Keratinocyte (primary cell): ENCODE results near the gene CYFIP1. TPM values are rescaled to one million over a fixed set of nuclear protein-coding genes. Genes with fewer than 3 reads are reported as not detected.

Experiments used
- DNase-seq: peaks from one replicate; pipeline ENCODE4 v3.0.0-alpha.2; 2011; ENCODE audit warnings: low read depth, missing footprints, low spot score
- FAIRE-seq: peaks from 2 replicates; lab custom pipeline; 2011; peaks lifted over from hg19 to GRCh38; lab: Jason Lieb, UNC
- H2AFZ ChIP-seq: 2 replicates; pipeline ENCODE4 v1.6.0; 2012; ENCODE audit warnings: low read length, control low read depth, inconsistent platforms; ENCODE audit not compliant: control insufficient read depth
- H3K27ac ChIP-seq: 2 replicates; pipeline ENCODE4 v1.5.1; 2011; ENCODE audit warnings: low read length; ENCODE audit not compliant: control insufficient read depth, insufficient read depth
- H3K27me3 ChIP-seq: 3 replicates; pipeline ENCODE4 v1.6.0; 2011; ENCODE audit warnings: low read length; ENCODE audit not compliant: control insufficient read depth, insufficient read depth; ENCODE audit errors: extremely low read depth
- H3K36me3 ChIP-seq, 2 experiments: 2 replicates in 1 of 2; 3 replicates in 1 of 2; pipeline ENCODE4 v1.5.1; 2011; ENCODE audit warnings: low read length in 2 of 2, mild to moderate bottlenecking in 1 of 2; ENCODE audit not compliant: control insufficient read depth in 2 of 2, insufficient read depth in 2 of 2; ENCODE audit errors: extremely low read depth in 1 of 2
- H3K4me1 ChIP-seq: 3 replicates; pipeline ENCODE4 v1.5.1; 2011; ENCODE audit warnings: low read length; ENCODE audit not compliant: control insufficient read depth, insufficient read depth; ENCODE audit errors: extremely low read depth
- H3K4me2 ChIP-seq: 3 replicates; pipeline ENCODE4 v1.6.0; 2011; ENCODE audit warnings: low read depth, low read length; ENCODE audit not compliant: control insufficient read depth, insufficient read depth; ENCODE audit errors: extremely low read depth
- H3K4me3 ChIP-seq, 3 experiments: fragments of 200-600 bp in 1 of 3; sonication (generic) in 1 of 3; 2 replicates in 2 of 3; 3 replicates in 1 of 3; pipeline ENCODE4 v1.5.1; 2011 to 2016; ENCODE audit warnings: low read length in 3 of 3, mild to moderate bottlenecking in 3 of 3, control low read depth in 2 of 3, inconsistent platforms in 1 of 3, low read depth in 1 of 3, mixed read lengths in 1 of 3, mixed run types in 1 of 3, moderate library complexity in 1 of 3; ENCODE audit not compliant: control insufficient read depth in 2 of 3, insufficient read depth in 2 of 3; ENCODE audit errors: extremely low read depth in 1 of 3
- H3K79me2 ChIP-seq: 2 replicates; pipeline ENCODE4 v1.6.0; 2012; ENCODE audit warnings: low read length; ENCODE audit not compliant: control insufficient read depth, insufficient read depth
- H3K9ac ChIP-seq: 3 replicates; pipeline ENCODE4 v1.6.0; 2011; ENCODE audit warnings: low read length; ENCODE audit not compliant: control insufficient read depth, insufficient read depth; ENCODE audit errors: extremely low read depth
- H3K9me1 ChIP-seq: 3 replicates; pipeline ENCODE4 v1.6.0; 2011; ENCODE audit warnings: low read length; ENCODE audit not compliant: control insufficient read depth, insufficient read depth; ENCODE audit errors: extremely low read depth
- H3K9me3 ChIP-seq: 2 replicates; pipeline ENCODE4 v1.5.1; 2012; ENCODE audit warnings: low read depth, low read length; ENCODE audit not compliant: control insufficient read depth
- H4K20me1 ChIP-seq: 3 replicates; pipeline ENCODE4 v1.6.0; 2011; ENCODE audit warnings: low read length; ENCODE audit not compliant: control insufficient read depth, insufficient read depth; ENCODE audit errors: extremely low read depth
- EZH2 ChIP-seq: IDR thresholded peaks from one replicate; pipeline ENCODE4 v1.6.1; 2012; ENCODE audit warnings: inconsistent platforms, mild to moderate bottlenecking, low read length, moderate library complexity
- dilution Hi-C: fragments of 300-500 bp; cut with MboI; formaldehyde crosslinking; loops from one replicate; pipeline ENCODE4 v1.7.0; 2020; ENCODE audit warnings: low sequenced_read_pairs; ENCODE audit not compliant: extremely low pct_ligation_motif_present
- polyA plus RNA-seq, 5 experiments: library from polyadenylated mRNA; depleted of rRNA in 3 of 5; stranded (reverse) in 3 of 5; stranded (forward) in 1 of 5; unstranded in 1 of 5; fragments of >200 nt; gene quantifications; 1 replicate in 1 of 5; 2 replicates in 3 of 5; 3 replicates in 1 of 5; pipeline versions ENCODE4 v1.2.1 to v1.2.3, GENCODE V29; 2011 to 2012; ENCODE audit warnings: missing spikeins in 2 of 5, low read depth in 1 of 5, low replicate concordance in 1 of 5
- TF ChIP-seq, protein P1 (sequence below), 3 experiments: IDR thresholded peaks in 1 of 3; conservative IDR thresholded peaks in 1 of 3; optimal IDR thresholded peaks in 1 of 3; 2 replicates in 2 of 3; 3 replicates in 1 of 3; pipeline versions ENCODE3 to v1.5.1; 2011; ENCODE audit warnings: low read length in 3 of 3, mild to moderate bottlenecking in 3 of 3, moderate library complexity in 2 of 3, control low read depth in 1 of 3, inconsistent platforms in 1 of 3; ENCODE audit not compliant: insufficient read depth in 2 of 3; ENCODE audit errors: extremely low read depth in 1 of 3

The CYFIP1 gene
- polyA plus RNA-seq, 1 donor (not counting 4 experiments of a cell fraction or from before 2014, with no cell fraction given), result 72.3 TPM

DNA sequence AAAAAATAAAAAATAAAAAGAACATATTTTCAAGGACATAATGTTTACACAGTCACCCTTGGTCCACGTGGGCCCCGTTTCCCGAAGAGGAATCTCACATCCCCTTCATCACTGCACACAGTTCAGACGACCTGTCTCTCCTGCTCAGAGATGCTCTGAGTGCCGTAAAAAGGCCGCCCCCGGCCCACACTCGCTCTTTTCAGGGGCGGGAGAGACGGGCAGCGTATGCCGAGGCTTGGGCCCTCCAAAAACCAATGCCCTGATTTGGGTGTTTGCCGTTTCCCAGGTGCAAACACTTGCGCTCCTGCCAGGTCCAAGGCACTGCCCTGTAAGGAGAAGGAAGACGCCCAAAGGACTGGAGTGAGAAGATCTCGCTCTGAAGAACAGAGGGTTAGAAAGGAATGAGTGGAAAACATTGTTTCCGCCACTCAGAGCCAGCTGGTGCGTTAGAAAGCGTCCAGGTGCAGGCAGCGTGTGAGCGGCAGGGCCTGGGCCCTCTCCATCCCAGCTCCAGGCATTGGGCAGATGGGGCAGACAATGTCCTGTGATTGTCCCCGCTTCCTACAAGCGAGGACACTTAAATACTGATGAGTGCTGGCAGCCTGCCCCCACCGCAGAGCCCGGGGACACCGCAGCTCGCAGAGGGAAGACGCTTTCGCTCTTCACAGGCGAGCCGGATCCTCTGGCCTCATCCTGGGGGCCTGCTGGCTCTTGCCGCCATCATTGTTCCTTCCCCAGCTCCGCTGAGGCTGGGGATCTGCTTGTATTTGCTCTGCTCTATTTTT is 88.5 kb downstream of the CYFIP1 start:
- H4K20me1 ChIP-seq, result peaks cover 5% of the 10 kb centered on the region
- no peak for DNase-seq
- FAIRE-seq, result no peak
- H3K9me1 ChIP-seq, result no peaks in the 10 kb centered on the region
- H3K79me2 ChIP-seq, result no peaks in the 10 kb centered on the region
- TF ChIP-seq, protein P1, sequence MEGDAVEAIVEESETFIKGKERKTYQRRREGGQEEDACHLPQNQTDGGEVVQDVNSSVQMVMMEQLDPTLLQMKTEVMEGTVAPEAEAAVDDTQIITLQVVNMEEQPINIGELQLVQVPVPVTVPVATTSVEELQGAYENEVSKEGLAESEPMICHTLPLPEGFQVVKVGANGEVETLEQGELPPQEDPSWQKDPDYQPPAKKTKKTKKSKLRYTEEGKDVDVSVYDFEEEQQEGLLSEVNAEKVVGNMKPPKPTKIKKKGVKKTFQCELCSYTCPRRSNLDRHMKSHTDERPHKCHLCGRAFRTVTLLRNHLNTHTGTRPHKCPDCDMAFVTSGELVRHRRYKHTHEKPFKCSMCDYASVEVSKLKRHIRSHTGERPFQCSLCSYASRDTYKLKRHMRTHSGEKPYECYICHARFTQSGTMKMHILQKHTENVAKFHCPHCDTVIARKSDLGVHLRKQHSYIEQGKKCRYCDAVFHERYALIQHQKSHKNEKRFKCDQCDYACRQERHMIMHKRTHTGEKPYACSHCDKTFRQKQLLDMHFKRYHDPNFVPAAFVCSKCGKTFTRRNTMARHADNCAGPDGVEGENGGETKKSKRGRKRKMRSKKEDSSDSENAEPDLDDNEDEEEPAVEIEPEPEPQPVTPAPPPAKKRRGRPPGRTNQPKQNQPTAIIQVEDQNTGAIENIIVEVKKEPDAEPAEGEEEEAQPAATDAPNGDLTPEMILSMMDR (optimal IDR thresholded peaks at IDR 0.05 in 1 of 3, IDR thresholded peaks at IDR 0.05 in 1 of 3, conservative IDR thresholded peaks at IDR 0.05 in 1 of 3; ENCODE audit: extremely low read depth in 1 of 3, insufficient read depth in 2 of 3, low read length in 3 of 3), result no peak
- TF ChIP-seq EZH2, result no peak
- H3K4me1 ChIP-seq, result peaks cover 15% of the 10 kb centered on the region
- dilution Hi-C loops, result no loop called here
- H3K9ac ChIP-seq, result no peak overlapping the region
- H3K4me2 ChIP-seq, result no peak overlapping the region
- no peaks in the 10 kb centered on the region for H3K9me3 ChIP-seq
- no peaks in the 10 kb centered on the region for H3K27me3 ChIP-seq
- peaks cover 9 to 30% of the 10 kb centered on the region in 2 experiments for H3K36me3 ChIP-seq
- H2AFZ ChIP-seq, result no peak overlapping the region
- H3K27ac ChIP-seq, result no peak overlapping the region
- no peak overlapping the region for H3K4me3 ChIP-seq

DNA sequence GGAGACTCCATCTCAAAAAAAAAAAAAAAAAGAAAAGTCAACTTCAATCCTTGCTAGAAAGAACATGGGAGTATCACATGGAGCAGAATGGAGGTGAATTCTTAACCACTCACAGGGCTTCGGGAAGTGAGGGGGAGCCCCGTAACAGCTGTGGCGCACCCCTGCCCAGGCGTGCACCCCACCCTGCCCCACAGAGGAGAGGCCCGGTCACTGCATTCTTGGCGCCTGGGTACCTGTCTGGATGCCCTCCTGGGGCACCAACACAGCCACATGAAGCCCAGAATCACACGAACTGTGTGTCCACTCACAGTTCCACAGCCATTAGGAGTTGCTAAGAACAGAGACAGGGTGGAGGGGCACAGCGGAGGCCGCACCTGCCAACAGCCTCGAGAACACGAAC is 89.9 kb downstream of the CYFIP1 start:
- peaks cover 10 to 30% of the 10 kb centered on the region in 2 experiments for H3K36me3 ChIP-seq
- H3K79me2 ChIP-seq, result no peaks in the 10 kb centered on the region
- no peak for DNase-seq
- no peak overlapping the region for H3K4me2 ChIP-seq
- no peak overlapping the region for H2AFZ ChIP-seq
- H3K9me3 ChIP-seq, result no peaks in the 10 kb centered on the region
- TF ChIP-seq EZH2, result no peak
- TF ChIP-seq, protein P1 (optimal IDR thresholded peaks at IDR 0.05 in 1 of 3, IDR thresholded peaks at IDR 0.05 in 1 of 3, conservative IDR thresholded peaks at IDR 0.05 in 1 of 3; ENCODE audit: extremely low read depth in 1 of 3, insufficient read depth in 2 of 3, low read length in 3 of 3), result no peak
- no peak overlapping the region for H3K27ac ChIP-seq
- H4K20me1 ChIP-seq, result peaks cover 5% of the 10 kb centered on the region
- H3K9ac ChIP-seq, result no peak overlapping the region
- H3K4me3 ChIP-seq, result no peak overlapping the region
- FAIRE-seq, result no peak
- H3K9me1 ChIP-seq, result no peaks in the 10 kb centered on the region
- peaks cover 5% of the 10 kb centered on the region for H3K4me1 ChIP-seq
- dilution Hi-C loops, result no loop called here
- no peaks in the 10 kb centered on the region for H3K27me3 ChIP-seq
